ENCODE measurements around the gene TAF1A. TPM values are rescaled to one million over a fixed set of nuclear protein-coding genes. Genes with fewer than 3 reads are reported as not detected.
"Not testable (repeated sequence)": the region's sequence is repeated elsewhere in the genome, so short reads cannot be mapped to it uniquely, and the experiment has no call there.

Gene TAF1A
- polyA plus RNA-seq (ENCODE audit: insufficient read length in 3 of 3) = 10 to 100 TPM; 14.6 to 16.1 (median 15.6) TPM

DNA sequence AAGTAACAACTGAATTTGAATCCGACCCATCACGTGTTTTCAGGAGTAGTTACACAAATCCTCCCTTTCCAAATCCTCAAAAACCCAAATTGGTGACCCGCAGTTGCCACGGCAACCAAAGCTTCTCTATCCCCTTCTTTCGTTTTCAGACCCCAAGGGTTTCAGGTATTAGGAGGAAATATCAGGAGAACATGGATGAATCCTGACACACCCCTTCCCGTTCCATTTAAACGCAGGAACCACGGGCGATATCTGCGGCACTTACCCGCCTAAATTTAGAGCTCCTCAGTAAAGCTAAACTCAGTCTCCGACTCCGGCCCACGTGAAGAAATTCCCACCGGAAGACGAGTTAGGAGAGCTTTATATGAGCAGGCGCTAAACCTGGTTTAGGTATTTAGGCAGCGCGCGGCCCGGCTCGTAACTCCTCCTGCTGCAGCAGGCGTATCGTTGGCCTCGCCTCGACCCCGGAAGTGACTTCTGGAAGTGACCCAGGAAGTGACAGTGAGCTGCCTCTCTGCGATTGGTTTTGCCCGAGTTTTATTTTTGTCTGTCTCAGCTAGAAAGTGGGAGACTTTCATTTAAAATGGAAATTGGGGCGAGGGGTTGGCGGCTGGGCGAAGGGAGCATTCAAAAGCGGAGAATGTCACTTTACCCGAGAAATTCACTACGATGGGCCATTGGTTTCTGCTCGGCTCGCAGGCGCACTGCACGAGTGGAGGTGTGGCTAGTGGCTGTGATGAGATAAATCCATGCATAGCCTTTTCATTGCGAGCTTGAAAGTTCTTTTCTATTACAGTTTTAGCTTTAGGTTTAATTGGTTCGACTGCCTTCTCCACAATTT lies at the start of gene TAF1A:
Gene TAF1A (minus strand): TSS at position 472 of the 841 bp plus-strand sequence.
- DNase-seq (ENCODE audit: low read depth in 3 of 3, low spot score in 2 of 3) = peak; percentile 79 to 83 (median 80)

DNA sequence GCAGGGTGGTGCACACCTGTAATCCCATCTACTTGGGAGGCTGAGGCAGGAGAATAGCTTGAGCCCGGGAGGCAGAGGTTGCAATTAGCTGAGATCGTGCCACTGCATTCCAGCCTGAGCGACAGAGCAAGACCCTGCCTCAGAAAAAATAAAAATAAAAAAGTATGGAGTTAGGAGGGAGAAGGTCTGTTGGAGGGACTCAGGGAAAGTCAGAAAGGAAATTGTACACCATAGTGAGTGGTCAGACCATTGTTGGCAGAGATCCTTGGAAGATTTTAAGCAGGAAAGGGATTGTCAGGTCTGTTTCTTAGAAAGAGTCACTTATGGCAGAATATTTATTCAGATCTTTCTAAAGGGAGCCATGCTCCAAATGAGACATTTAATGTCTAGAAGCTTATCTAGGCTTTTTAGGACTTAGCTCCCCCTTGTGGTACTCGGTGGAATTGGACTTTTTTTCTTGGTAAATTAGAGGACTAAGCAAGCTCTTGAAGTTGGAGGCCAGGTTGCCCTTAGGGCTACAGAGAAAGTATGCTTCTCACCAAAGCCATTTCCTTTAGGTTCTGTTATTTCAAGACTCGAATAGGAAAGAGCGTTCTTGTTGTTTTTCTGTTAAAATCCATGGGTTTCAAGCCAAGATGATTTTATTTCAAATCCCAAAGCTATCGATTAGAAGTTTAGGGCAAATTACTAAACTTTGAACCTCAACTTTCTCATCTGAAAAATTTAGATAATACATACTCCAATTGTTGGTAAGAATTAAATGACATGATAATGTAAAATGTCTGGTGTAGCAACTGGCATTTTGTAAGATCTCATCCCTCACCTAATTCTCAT lies 44.7 kb upstream of the TAF1A start:
- DNase-seq (ENCODE audit: low read depth in 3 of 3, low spot score in 2 of 3) = peak; percentile 80 to 85 (median 80)

DNA sequence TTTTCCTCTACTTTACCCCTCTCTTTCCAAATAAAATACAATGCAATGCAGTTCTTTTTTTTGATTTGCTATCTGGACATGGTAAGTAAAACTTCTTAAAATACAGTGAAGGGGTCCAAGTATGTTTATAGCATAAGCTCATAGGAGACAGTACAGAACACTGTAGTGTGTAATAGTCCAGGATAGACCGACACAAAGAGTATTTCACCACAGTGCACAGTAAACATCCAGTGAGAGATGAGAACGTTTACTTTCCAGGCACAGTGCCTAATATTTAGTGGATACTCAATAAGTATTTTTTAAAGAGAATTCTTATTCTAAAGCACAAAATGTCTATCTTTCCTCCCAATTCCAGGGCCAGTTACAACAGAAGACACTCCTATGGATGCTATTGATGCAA lies 43.0 kb upstream of the TAF1A start:
- no peak for DNase-seq (ENCODE audit: low read depth in 3 of 3, low spot score in 2 of 3)

DNA sequence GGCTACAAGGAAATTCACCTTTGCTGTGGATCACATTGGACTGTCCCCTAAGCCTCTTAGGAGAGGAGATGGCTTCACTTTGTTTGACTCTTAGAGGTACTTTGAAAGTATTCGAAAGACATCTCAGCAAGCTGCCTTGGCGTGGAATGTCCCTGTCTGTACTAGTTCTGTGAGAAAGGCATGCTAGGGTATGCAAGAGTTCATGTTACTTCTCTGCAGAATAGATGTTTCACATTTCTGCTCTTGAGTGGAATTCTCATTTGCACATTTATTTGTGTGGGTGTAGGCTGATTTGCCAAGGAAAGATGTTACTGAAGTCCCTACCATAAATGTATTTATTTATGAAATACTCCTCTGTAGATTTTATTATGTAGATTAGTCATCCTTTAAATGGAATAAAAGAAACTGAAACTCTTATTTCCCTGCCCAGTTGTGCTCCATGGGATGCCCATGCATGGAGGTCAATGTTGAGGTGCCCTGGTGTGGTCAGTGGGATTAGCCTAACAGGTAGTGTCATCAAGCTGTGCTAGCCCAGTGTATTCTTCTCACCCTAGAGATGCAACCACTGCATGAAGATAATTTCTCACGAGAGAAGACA lies 42.0 kb upstream of the TAF1A start:
- DNase-seq (ENCODE audit: low read depth in 3 of 3, low spot score in 2 of 3) = no peak

DNA sequence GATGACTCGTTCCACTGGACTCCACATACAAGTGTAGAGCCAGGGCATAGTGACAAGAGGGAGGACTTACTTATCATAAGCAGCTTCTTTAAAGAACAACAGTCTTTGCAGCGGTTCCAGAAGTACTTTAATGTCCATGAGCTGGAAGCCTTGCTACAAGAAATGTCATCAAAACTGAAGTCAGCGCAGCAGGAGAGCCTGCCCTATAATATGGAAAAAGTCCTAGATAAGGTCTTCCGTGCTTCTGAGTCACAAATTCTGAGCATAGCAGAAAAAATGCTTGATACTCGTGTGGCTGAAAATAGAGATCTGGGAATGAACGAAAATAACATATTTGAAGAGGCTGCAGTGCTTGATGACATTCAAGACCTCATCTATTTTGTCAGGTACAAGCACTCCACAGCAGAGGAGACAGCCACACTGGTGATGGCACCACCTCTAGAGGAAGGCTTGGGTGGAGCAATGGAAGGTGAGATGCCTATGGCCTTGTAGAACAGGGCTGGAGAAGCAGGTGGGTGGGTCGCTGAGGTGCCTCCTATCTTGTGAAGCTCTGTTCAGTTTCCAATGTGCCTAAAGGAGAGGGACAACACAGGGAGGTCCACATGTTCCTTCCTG lies 40.3 kb upstream of the TAF1A start:
- no peak for DNase-seq (ENCODE audit: low read depth in 3 of 3, low spot score in 2 of 3)

DNA sequence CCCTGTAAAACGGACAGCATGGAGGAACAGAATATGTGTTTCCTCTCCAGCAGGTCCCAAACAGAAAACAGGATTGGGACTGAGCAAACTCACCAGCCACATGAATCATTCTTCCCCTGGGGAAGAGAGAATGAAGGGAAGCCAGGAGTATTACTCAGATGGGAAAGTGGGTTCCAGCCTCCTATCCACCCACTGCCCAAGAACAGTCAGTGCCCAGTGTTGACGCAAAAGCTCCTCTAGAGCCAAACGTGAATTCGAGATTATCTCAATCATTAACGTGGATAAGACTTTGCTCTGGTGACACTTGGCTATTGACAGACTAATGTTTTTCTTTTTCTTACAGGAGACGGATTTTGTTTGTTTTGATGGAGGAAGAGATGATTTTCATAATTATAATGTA lies 37.5 kb upstream of the TAF1A start:
- no peak for DNase-seq (ENCODE audit: low read depth in 3 of 3, low spot score in 2 of 3)

DNA sequence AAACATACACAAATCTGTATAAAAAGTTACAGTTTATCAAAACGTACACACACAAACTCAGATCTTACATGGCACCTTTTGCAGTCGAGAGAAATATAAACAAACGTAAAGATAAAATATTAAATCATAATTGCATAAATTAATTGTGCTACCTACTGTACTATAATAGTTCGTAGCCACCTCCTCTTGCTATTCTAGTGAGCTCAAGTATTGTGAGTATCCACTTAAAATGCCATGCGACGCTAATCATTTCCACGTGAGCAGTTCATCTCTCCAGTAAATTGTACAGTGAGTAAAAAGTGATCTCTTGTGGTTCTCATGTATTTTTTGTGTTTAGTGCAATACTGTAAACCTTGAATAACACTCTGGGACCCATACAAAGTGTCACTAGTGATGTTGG lies 34.5 kb upstream of the TAF1A start:
- DNase-seq (ENCODE audit: low read depth in 3 of 3, low spot score in 2 of 3) = no peak

DNA sequence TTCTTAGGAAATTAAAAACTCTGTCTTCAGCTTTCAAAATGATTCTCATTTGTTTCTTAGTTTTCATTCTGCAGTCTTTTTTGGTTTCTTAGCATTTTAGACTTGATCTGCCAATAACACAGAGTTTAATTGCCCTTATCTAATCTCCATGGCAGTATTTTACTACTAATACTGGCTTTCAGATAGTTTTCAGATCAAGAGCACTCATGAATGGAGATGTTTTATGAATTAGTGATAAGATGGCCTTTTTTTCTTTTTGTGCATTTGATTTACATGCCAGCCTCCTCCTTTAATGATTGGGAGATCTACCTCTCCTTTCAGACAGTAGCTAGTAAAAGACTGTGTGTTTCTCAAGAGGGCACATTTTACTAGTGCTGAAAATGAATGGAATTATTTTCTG lies 33.7 kb upstream of the TAF1A start:
- no peak for DNase-seq (ENCODE audit: low read depth in 3 of 3, low spot score in 2 of 3)

DNA sequence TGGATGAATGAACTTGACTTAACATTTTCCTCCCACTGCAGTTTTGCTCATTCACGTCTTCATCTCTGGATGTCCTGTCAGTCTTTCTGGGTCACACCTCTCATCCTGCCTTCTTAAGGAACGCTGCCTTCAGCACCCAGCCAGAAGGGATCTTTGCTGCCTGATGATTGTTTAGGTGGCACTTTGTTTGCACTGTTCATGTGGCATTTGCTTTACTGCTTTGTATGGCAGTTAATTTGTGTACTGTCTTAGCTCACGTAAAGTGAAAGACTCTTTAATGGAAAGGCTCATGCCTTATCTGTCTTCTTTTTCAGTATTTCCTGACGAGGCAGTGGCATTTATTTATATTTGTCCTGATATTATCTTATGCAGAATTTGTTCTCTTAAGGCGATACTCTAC lies 33.0 kb upstream of the TAF1A start:
- no peak for DNase-seq (ENCODE audit: low read depth in 3 of 3, low spot score in 2 of 3)

DNA sequence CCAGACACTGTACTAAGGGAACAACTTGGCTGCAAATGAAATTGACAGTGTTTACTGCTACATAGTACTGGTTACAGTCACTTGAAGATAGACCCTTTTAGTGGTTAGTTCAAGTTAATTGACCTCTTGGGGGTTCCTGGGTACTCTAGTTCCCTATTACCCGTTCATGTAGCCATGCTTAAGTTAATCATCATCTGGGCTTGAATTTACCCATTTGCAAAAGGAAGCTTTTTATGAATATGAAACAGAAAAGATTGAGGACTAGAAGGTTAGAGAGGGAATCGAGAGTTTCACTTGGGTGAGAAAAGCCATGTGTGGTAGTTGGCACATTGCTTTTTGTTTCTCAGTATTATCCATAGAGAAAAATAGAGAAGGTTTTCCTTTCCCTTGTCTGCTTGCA lies 30.8 kb upstream of the TAF1A start:
- DNase-seq (ENCODE audit: low read depth in 3 of 3, low spot score in 2 of 3) = no peak

DNA sequence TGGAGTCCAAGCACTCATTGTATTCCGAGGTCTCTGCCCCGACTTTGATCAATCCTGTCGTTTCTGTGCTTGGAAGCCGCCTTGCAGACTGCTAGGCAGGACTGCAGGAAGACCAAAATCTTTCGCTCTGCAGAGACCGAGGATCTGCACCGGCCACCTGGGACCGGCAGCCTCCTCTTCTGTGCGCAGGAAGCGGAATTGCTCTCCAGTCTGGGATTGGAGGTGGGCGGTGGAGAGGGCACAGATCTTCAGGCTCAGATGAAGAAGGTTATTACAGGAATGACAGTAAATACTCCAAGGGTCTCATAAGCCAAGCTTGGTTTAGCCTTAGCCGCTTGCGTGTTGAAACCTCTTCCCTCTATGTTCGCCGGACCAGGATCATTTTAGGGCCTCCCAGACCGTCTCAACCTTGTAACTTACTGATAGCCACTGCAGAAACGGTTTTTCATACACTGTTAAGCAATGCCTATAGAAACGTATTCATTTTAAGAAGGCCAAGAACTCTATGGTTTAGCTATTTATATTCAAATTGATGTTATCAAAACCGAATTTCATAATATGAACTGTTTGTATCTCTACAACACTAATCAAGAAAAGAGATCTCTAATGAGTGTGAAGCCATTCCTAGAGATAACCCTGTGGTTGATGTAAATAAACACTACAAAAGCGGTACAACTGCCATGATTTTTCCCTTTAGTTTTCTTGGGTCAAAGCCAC lies 29.3 kb upstream of the TAF1A start:
- peak in 1 of 3 donors; percentile 12 for DNase-seq (ENCODE audit: low read depth in 3 of 3, low spot score in 2 of 3)

DNA sequence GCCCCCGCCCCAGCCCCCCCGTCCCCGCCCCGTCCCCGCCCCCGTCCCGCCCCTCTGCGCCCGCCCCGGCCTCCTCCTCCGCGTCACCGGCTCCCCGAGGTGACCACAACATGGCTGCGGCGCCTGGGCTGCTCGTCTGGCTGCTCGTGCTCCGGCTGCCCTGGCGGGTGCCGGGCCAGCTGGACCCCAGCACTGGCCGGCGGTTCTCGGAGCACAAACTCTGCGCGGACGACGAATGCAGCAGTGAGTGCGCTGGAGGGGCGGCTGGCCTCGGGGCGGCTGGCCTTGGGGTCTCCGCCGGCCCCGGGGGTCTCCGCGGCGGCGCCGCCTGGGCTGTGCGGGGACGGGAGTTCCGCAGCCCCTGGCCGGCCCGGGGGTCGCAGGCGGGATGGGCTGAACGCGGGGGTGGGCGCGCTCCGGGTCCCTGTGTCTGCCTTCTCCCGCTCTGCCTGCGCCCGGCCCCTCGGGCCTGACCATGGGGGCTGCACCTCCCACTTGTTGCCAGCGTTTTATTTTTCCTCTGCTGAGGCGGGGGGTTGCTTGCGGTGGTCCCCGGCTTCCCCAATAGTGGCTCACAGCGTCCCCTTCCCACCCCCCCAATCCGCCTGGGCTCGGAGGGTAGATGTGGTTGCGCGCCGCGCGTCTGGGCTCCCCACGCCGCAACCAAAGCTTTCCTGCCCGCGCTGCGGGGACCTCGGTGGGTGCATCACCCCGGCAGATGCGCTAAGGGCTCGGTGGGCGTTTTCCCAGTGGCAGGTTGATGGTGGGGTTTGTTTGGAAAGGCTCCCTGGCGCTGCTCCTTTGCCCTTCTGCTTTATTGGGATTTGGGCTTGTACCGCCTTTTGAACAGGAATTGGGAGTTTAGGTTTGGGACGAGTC lies 28.5 kb upstream of the TAF1A start, which contains the start of gene MIA3:
Gene MIA3 (plus strand): TSS at position 97 of the 879 bp plus-strand sequence. CDS start 14 bp downstream, at position 111.
- peak in 2 of 3 donors; percentile 30 to 31 for DNase-seq (ENCODE audit: low read depth in 3 of 3, low spot score in 2 of 3)

DNA sequence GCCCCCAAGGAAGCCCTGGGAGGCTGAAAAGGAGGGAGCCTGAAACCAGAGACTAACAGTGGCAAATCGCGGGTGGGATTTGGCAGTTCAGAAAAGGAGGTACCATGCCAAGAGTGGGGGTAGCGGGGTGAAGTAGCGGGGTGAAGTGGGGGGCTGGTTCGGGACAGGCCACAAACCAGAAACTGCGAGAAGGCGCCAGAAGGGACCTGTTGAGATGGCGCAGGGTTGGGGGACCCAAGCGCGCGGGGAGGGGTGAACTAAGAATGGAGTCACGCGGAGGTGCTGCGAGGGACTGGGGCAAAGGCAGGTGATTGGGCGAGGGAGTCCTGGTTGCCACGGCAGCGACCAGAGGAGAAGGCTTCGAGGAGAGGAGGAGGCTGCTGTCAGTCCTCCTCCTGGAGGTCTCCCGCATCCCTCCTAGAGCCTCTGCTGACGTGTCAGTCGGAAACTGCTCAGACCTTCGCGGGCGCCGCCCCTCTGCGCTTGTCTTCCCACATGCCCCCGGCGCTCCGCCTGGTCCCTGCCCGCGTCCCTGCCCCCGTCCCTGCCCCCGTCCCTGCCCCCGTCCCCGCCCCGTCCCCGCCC lies 27.7 kb upstream of the TAF1A start:
- peak; percentile 65 to 78 (median 70) for DNase-seq (ENCODE audit: low read depth in 3 of 3, low spot score in 2 of 3)

DNA sequence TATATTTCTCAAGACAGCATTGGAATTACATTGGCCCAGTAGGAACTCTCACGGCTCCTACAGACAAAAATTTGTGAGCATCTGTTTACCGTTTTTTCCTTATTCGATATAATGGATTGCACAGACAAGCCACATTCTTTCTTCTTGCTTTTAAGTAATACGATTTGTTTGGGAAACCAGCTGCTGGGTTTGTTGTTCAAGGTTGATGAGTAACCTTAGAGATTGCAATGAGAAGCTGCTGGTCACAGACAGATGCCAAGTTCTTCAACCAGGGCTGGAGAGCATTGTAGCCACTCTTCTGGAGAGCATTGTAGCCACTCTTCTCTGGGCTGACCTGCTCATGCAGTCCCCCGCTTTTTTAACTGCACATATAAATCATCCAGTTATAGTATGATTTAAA lies 26.8 kb upstream of the TAF1A start:
- DNase-seq (ENCODE audit: low read depth in 3 of 3, low spot score in 2 of 3) = peak in 2 of 3 donors; percentile 1 to 15

DNA sequence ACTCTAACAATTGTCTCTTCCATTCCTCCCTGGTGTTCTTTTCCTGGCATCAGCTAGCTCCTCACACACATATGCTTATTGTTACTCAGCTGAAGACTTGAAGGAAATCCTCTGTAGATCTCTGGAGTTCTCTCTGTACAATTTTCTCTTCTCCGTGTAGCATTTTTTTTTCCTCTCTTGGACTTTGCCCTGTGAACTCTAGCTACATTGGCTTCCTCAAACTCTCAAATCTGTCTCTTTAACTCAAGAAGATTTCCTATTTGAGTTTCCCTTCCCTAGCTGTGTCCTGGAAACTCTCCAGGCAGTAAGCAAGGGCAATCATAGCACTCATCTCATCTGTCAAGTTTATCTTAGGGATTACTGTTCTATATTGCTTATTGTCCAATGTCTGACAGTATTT lies 23.9 kb upstream of the TAF1A start:
- DNase-seq (ENCODE audit: low read depth in 3 of 3, low spot score in 2 of 3) = no peak

DNA sequence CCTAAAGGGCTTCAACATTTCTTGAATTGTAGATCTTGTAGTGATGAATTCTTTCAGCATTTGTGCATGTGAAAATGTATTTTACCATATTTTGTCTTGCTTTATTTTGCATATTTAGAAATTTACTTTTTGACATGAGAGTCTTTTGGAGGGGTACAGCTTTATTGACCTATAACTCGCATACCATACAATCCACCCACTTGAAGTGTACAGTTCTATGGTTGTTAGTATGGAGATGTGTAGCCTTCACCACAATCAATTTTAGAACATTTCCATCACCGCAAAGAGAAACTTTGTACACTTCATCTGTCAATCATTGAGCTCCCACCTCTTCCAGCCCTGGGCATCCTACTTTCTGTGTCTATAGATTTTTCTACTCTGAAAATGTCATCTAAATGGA lies 21.0 kb upstream of the TAF1A start:
- no peak for DNase-seq (ENCODE audit: low read depth in 3 of 3, low spot score in 2 of 3)

DNA sequence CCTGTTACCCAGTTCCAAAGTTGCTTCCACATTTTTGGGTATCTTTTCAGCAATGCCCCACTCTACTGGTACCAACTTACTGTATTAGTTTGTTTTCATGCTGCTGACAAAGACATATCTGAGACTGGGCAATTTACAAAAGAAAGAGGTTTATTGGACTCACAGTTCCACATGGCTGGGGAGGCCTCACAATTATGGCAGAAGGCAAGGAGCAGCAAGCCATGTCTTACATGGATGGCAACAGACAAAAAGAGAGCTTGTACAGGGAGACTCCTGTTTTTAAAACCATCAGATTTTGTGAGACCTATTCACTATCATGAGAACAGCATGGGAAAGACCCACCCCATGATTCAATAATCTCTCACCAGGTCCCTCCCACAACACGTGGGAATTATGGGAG lies 19.4 kb upstream of the TAF1A start:
- not testable (repeated sequence) for DNase-seq (ENCODE audit: low read depth in 3 of 3, low spot score in 2 of 3)

DNA sequence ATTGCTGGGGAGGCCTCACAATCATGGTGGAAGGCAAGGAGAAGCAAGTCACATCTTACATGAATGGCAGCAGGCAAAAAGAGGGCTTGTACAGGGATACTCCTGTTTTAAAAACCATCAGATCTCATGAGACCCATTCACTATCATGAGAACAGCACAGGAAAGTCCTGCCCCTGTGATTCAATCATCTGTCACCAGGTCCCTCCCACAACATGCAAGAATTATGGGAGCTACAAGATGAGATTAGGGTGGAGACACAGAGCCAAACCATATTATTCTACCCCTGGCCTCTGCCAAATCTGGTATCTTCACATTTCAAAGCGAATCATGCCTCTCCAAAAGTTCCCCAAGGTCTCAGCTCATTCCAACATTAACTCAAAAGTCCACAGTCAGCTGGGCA lies 17.0 kb upstream of the TAF1A start:
- no peak for DNase-seq (ENCODE audit: low read depth in 3 of 3, low spot score in 2 of 3)

DNA sequence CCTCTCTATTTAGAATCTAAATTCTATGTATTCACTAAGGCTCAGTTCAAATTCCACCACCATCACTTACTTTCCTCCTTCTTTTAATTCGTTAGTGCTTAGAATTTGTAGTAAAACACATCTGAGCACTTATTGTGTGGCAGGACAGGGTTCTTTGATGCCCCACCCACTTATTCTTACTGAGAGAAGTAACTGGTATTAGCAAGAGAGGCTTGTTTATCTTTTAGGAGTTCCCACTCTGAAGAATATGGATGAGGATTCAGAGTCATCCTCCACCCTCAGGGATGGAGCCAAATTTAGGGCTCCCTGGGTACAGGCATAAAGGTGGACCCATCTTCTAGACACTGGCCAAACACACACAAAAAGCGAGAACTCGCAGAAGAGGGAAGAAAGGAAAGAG lies 11.5 kb upstream of the TAF1A start:
- no peak for DNase-seq (ENCODE audit: low read depth in 3 of 3, low spot score in 2 of 3)

Data from right renal cortex interstitium (tissue), 3 donors.